ENCODE measurements around the gene BEX5. TPM values are rescaled to one million over a fixed set of nuclear protein-coding genes. Genes with fewer than 3 reads are reported as not detected.

The BEX5 gene
- total RNA-seq (2022; extraction: Qiagen RNA extraction; ENCODE audit: low read depth), result not detected in 5 replicates

DNA sequence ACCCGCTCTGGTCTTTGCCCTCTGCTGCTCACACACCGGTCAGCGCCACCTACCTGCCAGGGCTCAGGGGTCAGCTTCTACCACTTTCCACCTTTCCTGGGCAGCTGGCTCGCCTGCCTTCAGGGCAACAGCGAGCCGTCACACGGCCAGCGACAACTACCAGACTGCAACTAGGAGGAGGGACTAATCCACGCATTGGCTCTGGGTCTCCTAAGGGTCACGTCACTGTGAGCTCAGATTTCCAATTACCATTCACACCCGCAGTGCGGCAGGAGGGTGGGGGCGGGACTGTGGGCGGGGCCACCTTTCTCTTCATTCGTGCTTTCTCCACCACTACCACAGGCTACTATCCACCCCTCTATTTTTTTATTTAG is at the start of gene BEX5:
Gene BEX5, minus strand, starts transcription at position 172 of the 374 bp plus-strand sequence. CDS start 1,712 bp downstream, outside the sequence.

DNA sequence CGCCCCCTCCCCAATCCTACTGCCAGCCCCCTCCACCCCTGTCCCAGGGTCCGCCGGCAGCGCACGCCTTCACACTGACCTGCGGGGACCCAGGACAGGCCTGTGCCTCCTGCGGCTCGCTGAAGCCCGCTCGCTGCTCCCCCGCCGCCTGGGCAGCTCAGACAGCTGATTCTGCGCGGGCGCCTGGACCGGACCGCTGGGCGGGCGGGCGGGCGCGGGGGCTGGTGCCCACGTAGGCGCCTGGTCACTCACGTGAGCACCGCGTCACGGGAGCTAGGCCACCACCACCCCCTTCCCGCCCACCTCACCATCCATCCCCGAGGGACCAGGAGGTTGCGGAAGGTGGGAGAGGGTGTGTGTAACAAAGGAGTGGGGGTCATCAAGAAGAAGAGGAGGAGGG is 13.5 kb downstream of the BEX5 start, which contains the start of gene TCEAL6:
Gene TCEAL6, minus strand, starts transcription at position 208 of the 400 bp plus-strand sequence.

DNA sequence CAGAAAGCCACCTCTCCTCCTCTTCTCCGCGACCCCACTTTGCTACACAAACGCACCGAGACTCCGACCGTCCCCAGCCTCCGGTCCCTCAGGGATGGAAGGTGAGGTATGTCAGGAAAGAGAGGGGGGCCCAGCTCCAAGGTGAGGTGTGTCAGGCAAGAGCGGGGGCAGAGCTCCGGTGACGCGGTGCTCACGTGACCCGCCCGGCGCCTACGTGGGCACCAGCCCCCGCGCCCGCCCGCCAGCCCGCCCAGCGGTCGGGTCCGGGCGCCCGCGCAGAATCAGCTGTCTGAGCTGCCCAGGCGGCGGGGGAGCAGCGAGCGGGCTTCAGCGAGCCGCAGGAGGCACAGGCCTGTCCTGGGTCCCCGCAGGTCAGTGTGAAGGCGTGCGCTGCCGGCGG is 30.3 kb downstream of the BEX5 start, which contains the start of gene TCEAL2:
Gene TCEAL2, plus strand, starts transcription at position 244 of the 400 bp plus-strand sequence. CDS start 1,152 bp downstream, outside the sequence.

Other genes starting within 250 kb of the BEX5 start
- gene ZMAT1, start 223.9 kb downstream of the BEX5 start, total RNA-seq (2022; extraction: Qiagen RNA extraction; ENCODE audit: low read depth), result 0.04 to 0.08 TPM (median 0.07 TPM) in 4 of 5 replicates, not detected in the other
- gene TCEAL2, start 30.3 kb downstream of the BEX5 start, total RNA-seq (2022; extraction: Qiagen RNA extraction; ENCODE audit: low read depth), result not detected in 5 replicates
- not detected in 5 replicates for gene TCEAL6, start 13.5 kb downstream of the BEX5 start, total RNA-seq (2022; extraction: Qiagen RNA extraction; ENCODE audit: low read depth)
- not detected in 5 replicates for gene TCP11X1, start 59.3 kb upstream of the BEX5 start, total RNA-seq (2022; extraction: Qiagen RNA extraction; ENCODE audit: low read depth)
- not detected in 5 replicates for gene NXF2, start 91.2 kb upstream of the BEX5 start, total RNA-seq (2022; extraction: Qiagen RNA extraction; ENCODE audit: low read depth)